Measurements from ENCODE around the gene LNPEP.
"Not testable (repeated sequence)": the region's sequence is repeated elsewhere in the genome, so short reads cannot be mapped to it uniquely, and the experiment has no call there.

Gene LNPEP

GRCh38 chr5:97047076-97047475 is 111.2 kb downstream of the LNPEP start:
- DNase-seq (ENCODE audit: low read depth in 4 of 4, low spot score in 1 of 4) = no peak

GRCh38 chr5:97049175-97049574 is 113.3 kb downstream of the LNPEP start:
- no peak for DNase-seq (ENCODE audit: low read depth in 4 of 4, low spot score in 1 of 4)

GRCh38 chr5:97056263-97056662 is 120.4 kb downstream of the LNPEP start:
- no peak for DNase-seq (ENCODE audit: low read depth in 4 of 4, low spot score in 1 of 4)

DNA sequence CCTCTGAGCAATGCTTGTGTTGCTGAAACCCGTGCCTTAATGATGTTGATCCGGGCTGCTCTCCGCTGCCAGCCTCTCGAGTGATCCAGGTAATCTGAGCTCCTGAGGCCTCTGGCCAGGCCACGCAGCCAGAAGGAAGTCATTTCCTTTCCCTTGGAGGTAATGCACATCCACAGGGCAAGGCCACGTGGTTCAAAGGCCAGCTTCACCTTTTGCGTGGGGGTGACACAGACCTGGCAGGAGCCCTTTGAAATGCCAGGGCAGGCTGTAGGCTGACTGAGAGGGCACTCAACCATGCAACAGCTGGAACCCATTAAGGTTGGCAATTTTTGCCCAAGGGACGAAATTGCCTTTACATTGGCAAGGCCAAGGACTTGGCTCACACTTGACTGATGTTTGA is 126.2 kb downstream of the LNPEP start:
- DNase-seq (ENCODE audit: low read depth in 4 of 4, low spot score in 1 of 4) = no peak

GRCh38 chr5:97063251-97063650 is 127.4 kb downstream of the LNPEP start:
- no peak for DNase-seq (ENCODE audit: low read depth in 4 of 4, low spot score in 1 of 4)

DNA sequence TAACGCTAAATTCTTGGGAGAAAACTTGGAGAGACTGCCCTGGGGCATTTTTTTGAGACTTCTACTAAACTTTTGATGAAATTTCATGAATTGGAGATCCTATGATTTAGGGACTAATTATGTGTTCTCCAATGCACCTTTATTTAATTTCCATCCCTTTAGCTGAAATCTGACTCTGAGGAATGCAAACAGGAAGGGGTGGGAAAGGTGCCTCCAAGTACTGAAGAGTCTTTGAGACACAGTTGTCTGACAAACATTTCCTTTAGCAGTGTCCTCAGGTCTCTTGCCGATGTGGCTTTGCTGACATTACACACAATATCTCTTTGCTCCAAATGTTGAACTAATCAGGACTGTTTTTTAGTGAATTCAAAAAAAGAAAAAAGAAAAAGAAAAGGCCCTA is 129.6 kb downstream of the LNPEP start:
- no peak for DNase-seq (ENCODE audit: low read depth in 4 of 4, low spot score in 1 of 4)

GRCh38 chr5:97067296-97067850 is 131.5 kb downstream of the LNPEP start:
- DNase-seq (ENCODE audit: low read depth in 4 of 4, low spot score in 1 of 4) = no peak

DNA sequence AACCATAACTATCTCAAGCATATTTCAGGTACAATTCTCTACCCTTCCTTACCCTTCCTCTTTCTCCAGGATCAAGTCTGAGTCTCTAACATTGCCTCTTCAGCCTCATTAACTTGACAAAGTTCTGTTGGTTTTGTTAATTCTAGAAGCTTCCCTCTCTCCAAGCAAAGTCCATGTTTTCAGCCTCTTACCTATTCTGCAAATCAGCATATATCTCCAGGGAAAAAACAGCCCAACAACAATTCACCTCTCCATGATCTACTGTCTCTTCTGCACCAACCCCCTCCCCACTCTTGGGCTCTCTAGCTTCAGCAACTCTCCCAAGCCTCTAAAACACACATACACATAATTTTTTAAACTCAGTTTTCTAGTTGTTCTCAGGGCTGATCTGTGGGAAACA is 134.4 kb downstream of the LNPEP start:
- no peak for DNase-seq (ENCODE audit: low read depth in 4 of 4, low spot score in 1 of 4)

- DNase-seq (ENCODE audit: low read depth in 4 of 4, low spot score in 1 of 4) = no peak
Measured at GRCh38 chr5:97071101-97071500, 135.2 kb downstream of the LNPEP start.

DNA sequence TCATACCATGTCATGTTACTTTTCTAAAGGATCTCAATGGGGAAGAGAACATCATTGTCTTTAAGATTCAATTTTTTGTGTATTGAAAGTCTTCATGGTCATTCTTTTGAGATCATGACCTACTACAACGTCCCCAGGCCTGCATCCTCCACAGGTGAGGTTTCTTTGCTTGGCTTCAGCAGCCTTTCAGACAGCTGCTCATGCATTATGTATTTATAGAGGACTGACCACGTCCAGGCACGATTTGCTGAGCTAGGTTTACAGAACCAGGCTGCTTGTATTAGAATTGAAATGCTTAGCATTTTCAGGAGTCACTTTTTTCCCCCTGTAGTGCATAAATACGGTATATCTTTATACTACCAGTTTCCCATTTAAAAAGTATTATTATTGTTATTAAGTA is 136.1 kb downstream of the LNPEP start:
- DNase-seq (ENCODE audit: low read depth in 4 of 4, low spot score in 1 of 4) = no peak

- no peak for DNase-seq (ENCODE audit: low read depth in 4 of 4, low spot score in 1 of 4)
Measured at GRCh38 chr5:97072696-97073095, 136.8 kb downstream of the LNPEP start.

DNA sequence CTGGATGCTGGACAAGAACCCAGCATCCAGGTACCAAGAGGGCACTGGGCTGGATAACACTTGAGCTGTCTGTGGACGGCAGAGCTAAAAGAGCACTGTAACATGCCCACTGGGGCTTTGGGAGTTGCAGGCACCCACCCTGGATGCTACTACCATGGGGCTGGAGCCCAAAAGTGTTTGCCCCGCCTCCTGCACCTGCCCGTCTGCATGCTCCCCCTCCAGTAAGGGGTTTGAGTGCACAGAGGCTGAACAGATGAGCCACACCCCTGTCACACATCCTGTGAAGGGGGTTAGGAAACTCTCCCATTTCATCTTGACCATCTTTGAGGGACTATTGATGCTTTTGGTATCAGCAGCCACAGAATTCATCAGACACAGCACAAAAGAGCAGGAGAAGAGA is 137.5 kb downstream of the LNPEP start:
- no peak for DNase-seq (ENCODE audit: low read depth in 4 of 4, low spot score in 1 of 4)

DNA sequence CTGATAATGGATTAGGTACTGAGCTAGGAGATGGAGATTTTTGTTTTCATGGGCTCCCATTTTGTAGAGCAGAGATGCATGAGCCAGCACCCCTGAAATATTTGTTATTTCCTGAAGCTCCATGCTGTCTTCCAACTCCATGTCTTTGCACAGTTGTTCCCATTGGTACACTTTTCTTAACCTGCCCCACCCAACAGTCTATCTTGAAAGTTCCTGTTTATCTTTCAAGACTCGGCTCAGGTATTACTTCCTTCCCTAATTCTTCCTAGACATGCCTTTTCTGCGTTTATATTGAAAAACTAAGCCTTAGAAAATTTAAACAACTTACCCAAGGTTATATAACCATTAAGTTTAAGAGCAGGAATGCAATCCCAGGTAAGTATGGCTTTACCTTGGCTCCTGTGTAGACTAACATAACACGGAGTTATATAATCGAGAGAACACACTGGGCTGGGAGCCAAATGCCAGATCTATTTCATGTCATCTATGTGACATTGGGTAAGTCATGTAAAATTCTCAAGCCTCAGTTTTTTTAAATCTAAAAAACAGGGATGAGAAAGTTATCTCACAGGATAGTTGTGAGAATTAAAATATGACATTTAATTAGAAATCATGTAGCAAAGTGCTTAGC is 139.1 kb downstream of the LNPEP start:
- no peak for DNase-seq (ENCODE audit: low read depth in 4 of 4, low spot score in 1 of 4)

GRCh38 chr5:97075649-97076048 is 139.8 kb downstream of the LNPEP start:
- DNase-seq (ENCODE audit: low read depth in 4 of 4, low spot score in 1 of 4) = no peak

GRCh38 chr5:97076098-97076497 is 140.2 kb downstream of the LNPEP start:
- no peak for DNase-seq (ENCODE audit: low read depth in 4 of 4, low spot score in 1 of 4)

GRCh38 chr5:97077246-97077645 is 141.4 kb downstream of the LNPEP start:
- DNase-seq (ENCODE audit: low read depth in 4 of 4, low spot score in 1 of 4) = no peak

DNA sequence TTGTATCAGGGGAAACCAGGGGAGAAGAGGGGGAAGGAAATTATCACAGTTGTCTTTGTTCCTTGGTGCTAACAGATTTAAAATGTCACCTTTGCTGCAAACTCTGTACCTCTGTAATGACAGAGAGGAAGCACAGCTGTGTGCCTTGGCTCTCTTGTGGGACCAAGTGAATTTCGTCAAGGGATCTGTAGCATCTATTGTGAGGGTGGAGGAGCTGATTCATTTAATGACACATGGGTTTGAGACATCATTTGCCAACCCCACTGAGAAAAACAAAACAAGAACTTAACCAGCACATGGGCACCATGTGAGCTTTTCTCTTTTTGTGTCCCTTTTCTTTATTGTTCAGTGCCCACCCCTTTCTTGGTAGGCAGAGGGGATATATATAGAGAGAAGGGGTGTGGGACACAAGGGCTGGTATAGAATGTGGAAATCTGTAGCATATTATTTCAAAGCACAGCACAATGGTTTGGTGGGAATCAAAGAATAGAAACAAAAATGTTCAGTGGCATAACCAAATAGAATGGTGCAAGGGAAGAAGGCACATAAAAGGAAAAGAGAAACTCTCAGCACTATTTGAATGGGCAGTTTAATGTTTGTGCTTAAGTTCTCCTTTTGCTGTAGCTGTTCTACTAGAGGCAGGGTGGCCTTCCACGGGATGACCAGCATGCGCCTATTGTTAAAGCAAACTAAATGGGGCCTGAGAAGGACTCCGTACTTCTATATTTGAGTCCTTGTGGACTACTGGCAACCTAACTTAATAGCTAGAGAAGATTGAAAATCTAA is 143.3 kb downstream of the LNPEP start:
- no peak for DNase-seq (ENCODE audit: low read depth in 4 of 4, low spot score in 1 of 4)

DNA sequence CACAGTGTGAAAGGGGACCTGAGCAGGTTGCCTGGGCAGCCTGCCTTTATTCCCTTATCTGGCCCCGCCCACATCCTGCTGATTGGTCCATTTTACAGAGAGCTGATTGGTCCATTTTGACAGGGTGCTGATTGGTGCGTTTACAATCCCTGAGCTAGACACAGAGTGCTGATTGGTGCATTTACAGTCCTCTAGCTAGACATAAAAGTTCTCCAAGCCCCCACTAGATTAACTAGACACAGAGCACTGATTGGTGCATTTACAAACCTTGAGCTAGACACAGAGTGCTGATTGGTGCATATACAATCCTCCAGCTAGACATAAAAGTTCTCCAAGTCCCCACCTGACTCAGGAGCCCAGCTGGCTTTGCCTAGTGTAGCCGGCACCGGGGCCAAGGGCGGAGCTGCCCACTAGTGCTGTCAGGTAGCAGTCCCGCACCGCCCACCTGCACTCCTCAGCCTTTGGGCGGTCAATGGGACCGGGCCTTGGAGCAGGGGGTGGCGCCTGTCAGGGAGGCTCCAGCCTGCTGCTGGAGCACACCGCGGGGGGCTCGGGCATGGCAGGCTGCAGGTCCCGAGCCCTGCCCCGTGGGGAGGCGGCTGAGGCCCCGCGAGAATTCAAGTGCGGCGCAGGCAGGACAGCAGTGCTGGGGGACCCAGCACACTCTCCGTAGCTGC is 149.0 kb downstream of the LNPEP start:
- not testable (repeated sequence) for DNase-seq (ENCODE audit: low read depth in 4 of 4, low spot score in 1 of 4)

- DNase-seq (ENCODE audit: low read depth in 4 of 4, low spot score in 1 of 4) = no peak
Measured at GRCh38 chr5:97085459-97086181, 149.7 kb downstream of the LNPEP start.

Measured in stimulated activated CD4-positive, alpha-beta T cell treated with anti-CD3 and anti-CD28 coated beads, Interleukin-1b, Interleukin-23, amount 100 ng/mL, for 24 hours (primary cell).